ENCODE measurements around the gene GALNT6.

DNA sequence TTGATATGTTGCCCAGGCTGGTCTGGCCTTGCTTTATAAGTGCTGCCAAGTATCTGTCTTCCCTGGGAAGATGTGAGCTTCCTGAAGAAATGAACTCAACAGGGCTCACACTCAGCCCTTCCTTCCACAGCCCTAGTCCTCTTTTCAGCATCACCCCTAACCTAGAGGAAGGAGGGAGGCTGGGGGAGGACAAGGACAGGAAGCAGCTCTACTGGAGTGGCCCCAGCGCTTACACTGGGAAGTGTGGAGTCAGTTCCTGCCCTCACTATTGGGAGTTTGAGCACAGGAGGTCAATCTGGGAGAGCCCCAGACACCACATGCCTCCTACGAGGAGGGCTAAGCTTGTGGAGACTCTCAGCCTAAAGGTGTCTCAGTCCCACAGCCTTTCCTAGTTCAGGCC lies 16.8 kb downstream of the GALNT6 start:
- TF ChIP-seq, protein P1, sequence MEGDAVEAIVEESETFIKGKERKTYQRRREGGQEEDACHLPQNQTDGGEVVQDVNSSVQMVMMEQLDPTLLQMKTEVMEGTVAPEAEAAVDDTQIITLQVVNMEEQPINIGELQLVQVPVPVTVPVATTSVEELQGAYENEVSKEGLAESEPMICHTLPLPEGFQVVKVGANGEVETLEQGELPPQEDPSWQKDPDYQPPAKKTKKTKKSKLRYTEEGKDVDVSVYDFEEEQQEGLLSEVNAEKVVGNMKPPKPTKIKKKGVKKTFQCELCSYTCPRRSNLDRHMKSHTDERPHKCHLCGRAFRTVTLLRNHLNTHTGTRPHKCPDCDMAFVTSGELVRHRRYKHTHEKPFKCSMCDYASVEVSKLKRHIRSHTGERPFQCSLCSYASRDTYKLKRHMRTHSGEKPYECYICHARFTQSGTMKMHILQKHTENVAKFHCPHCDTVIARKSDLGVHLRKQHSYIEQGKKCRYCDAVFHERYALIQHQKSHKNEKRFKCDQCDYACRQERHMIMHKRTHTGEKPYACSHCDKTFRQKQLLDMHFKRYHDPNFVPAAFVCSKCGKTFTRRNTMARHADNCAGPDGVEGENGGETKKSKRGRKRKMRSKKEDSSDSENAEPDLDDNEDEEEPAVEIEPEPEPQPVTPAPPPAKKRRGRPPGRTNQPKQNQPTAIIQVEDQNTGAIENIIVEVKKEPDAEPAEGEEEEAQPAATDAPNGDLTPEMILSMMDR (IDR thresholded peaks at IDR 0.05), result no peak
- TF ChIP-seq TCF7L2 (IDR thresholded peaks at IDR 0.05; ENCODE audit: low read depth, low read length), result no peak
- TF ChIP-seq, protein P2, sequence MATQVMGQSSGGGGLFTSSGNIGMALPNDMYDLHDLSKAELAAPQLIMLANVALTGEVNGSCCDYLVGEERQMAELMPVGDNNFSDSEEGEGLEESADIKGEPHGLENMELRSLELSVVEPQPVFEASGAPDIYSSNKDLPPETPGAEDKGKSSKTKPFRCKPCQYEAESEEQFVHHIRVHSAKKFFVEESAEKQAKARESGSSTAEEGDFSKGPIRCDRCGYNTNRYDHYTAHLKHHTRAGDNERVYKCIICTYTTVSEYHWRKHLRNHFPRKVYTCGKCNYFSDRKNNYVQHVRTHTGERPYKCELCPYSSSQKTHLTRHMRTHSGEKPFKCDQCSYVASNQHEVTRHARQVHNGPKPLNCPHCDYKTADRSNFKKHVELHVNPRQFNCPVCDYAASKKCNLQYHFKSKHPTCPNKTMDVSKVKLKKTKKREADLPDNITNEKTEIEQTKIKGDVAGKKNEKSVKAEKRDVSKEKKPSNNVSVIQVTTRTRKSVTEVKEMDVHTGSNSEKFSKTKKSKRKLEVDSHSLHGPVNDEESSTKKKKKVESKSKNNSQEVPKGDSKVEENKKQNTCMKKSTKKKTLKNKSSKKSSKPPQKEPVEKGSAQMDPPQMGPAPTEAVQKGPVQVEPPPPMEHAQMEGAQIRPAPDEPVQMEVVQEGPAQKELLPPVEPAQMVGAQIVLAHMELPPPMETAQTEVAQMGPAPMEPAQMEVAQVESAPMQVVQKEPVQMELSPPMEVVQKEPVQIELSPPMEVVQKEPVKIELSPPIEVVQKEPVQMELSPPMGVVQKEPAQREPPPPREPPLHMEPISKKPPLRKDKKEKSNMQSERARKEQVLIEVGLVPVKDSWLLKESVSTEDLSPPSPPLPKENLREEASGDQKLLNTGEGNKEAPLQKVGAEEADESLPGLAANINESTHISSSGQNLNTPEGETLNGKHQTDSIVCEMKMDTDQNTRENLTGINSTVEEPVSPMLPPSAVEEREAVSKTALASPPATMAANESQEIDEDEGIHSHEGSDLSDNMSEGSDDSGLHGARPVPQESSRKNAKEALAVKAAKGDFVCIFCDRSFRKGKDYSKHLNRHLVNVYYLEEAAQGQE (IDR thresholded peaks at IDR 0.05; ENCODE audit: insufficient read depth in 1 of 2, low read depth in 2 of 2, low read length in 1 of 2), result no peak

Data from Panc1 (cell line).